GM18520 (cell line): ENCODE data around the gene TP53I11.

Source experiments
- ATAC-seq: cut with Tn5 transposase; IDR thresholded peaks from one replicate; pipeline ENCODE4 v1.9.1; 2021; ENCODE audit not compliant: unreplicated experiment

The TP53I11 gene

DNA sequence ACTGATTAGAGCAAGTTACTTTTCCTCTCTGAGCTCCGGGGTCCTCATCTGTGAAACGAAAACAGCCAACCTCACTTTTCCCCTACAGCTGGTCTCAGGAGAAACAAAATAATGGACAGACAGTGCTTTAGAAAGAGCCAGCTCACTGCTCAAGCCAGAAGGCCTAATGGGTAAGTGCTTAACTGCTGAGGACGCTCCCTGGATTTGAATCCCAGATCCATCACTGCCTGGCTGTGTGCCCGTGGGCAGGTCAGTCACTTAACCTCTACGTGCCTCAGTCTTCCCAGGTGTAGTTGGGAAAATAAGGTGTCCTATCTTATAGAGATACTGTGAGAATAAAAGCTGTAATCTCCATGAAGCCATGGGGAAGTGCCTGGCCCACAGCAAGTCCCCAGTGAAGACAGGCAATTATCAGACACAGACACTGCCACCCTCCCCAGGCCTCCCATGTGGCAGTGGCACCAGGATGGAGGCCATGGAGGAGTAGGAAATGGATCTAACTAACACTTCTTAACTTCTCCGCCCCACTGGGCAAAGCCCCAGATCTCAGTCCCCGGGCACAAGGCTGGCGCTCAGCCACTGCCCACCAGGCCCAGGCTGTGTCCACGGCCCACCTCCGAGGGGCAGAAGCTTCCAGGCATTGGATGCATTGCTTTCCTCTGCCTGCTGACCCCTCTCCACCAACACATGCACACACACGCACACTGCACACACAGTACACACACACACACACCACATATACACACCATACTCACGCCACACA, 9.2 kb downstream of the TP53I11 start:
- ATAC-seq, result no peak

DNA sequence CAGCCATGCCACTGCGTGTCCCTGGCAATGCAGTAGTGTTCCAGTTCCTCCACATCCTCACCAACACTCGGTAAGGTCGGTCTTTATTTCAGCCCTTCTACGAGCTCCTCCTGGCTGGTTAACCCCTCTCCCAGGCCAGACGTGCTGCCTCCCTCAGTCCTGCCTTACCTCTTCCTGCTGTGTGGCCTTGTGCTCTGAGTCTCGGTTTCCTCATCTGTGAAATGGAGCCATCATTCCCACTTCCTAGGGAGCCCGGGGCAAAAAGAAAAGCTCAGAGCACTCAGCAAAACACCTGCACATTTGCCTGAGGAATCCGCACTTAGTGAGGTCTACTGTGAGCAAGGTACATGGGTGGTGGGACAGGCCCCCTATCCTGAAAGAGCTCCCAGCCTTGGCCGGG, 9.8 kb downstream of the TP53I11 start:
- no peak for ATAC-seq

DNA sequence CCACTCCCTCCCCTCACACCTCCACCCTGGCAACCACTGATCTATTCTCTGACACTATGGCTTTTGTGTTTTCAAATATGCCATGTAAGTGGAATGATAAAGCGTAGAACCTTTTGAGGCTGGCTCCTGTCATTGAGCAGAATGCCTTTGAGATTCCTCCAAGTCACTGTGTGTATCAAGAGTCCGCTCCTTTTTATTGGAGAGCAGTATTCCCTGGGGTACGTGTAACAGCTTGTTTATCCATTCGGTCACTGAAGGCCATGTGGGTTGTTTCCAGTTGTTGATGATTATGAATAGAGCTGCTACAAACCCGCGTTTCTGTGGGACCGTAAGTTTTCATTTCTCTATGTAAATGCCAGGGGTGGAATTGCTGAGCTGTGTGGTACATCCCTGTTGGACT, 10.3 kb downstream of the TP53I11 start:
- no peak for ATAC-seq

DNA sequence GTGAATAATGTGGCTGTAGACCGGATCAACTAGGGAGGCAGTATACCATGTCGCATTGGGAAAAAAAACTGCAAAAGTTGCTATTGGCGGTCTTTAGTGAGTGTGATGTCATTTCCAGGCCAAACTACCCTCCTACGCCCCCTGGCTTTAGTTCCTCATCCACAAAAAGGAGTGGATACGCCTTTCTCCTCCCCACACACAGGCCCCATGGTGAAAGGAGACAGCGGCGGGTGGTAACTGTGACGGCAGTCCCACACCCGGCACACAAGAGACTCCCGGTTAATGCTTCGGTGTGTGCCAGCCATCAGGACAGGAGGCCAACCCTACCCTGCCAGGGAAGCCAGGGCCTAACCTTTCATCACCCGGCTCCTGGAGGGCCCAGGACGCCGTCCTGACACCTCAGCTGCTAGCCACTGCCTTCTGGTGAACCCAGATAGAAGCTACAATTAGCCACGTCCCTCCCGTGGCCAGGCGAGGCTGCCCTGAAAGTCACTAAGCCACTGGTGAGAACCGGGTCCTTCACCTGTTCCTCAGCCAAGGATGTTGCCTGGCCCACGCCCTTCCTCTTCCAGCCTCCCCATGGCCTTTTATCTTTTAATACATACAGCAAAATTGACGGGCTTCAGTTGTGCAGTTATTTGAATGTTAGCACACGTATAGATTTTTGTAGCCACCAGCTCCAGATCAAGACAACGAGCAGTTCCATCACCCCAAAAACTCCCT, 10.8 kb downstream of the TP53I11 start:
- no peak for ATAC-seq

DNA sequence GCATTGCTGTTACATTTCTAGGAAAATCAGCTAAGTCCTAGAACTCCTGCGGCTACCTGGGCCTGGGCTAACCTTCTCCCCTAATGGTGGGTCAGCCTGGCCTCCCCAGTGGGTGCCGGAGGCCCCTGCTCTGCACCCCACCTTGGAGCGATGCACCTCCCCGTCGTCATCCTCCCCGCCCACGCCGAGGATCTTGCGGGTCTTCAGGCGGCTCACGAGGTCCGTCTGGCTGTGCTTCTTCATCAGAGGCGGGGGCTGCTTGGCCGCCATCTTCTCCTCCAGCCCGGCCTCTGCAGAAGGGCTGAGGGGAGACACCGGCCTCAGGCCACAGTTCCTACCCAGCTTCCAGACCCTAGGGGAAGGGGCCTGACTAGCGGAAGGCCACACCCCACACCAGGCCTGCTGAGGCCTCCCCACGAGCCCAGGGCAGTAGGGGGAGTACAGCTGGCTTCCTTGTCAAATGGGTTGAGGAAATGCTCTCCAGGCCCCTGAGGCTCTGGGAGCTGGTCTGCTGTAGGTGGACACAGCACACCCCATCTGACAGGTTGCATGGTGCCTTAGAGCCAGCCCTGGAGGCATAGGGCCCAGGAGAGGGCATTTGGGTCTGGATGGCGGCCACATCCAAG, 12.5 kb downstream of the TP53I11 start:
- no peak for ATAC-seq

DNA sequence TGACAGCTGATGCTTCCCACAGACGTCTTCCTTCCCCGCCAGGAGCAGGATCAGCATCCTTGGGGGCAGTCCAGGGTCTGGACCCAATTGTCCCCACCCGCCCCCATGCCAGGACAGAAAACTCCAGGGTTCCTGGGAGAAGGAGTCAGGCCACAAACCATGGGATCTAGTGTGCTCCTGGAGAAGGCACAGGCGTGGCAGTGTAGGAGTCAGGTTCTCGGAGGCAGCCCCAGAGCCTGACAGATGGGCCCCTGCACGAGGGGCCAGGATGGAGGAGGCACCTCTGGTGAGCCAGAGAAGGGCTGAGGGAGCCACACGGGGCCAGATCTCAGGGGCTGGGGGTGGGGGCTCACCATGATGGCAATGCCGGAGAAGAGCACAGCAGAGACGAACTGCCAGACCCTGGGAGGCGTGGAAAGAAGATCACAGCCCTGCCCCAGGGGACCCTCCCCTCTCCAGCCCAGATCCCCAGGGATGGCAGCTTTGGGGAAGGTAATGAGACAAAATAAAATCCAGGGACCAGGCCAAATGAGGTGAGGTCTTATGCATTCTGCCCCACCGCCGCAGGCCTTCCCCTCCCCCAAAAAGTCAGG, 13.6 kb downstream of the TP53I11 start:
- no peak for ATAC-seq

DNA sequence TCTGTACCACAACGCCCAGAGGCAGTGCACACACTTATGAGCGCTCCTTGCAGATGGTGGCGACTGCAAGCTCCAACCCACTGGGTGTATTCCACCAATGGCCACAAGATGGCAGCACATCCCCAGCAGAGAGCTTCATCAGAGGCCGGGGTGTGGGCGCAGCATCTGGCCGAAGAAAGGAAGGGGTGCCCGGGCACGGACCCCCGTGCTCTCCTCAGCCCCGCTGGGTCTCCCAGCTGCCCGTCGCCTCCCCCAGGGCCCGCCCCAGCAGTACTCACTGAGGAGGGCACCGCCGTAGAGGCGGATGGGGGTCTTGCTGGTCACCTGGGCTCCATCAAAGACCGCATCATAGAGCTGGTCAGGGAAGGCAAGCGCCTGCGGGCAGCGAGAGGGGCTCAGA, 14.2 kb downstream of the TP53I11 start:
- ATAC-seq, result no peak

DNA sequence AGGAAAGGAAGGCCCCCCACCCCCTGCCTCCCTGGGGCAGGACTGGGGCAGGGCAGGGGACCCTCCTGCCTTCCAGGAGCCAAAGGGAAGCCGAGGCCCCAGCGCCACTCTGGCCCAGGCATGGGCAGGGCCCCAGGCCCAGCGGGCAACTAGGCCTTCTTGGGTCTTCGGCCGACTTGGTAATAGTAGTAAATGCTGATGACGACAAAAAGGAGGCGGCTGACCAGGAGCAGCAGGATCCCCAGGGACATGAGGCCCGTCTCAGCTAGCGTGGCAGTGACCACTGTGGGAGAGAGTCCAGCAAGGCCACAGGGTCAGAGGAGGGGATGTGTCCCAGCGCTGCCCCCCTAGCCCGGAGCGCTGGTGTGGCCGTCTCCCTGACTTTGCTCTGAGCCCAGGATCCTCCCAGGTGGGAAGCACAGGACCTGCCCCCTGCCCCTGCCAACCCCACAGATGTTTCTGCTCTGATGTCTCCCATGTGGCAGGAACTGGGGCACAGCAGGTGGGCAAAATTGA, 15.9 kb downstream of the TP53I11 start:
- ATAC-seq, result no peak

DNA sequence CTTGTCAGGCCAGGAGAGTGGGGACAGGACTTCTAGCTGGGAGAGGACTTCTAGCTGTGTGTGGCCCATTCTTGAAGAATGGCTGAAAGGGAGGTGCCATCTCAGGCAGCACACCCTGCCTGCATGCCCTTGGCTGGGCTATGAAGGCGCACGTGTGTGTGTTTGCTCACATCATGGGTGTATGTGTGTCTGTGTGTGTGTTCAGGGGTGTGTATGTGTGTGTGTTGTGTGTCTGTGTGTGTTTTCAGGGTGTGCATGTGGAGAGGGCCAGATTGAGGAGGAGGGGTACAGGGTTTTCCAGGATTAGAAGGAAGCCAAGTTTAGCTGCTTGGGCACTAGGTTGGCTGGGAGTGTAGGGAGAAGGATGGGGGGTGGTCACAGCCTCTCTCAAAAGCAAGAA, 16.6 kb downstream of the TP53I11 start:
- no peak for ATAC-seq

DNA sequence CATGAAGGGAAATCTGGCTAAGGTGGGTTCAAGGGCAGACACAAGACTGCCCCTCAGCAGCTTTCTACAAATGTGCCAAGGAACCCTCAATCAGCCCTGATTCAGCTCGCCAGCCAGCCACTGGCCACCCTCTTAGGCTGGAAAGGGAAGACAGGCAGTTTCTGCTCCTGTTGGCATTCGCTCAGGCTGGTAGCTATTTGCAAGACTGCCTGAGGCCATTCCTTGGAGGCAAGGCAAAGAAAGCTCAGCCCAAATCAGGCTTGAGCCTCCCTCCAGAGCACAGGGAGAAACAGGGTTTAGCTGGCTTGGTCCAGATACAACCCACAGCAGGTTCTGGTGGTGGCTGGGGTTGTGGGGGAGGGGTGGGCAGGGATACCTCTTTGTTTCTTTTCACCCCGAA, 19.2 kb downstream of the TP53I11 start:
- ATAC-seq, result no peak

DNA sequence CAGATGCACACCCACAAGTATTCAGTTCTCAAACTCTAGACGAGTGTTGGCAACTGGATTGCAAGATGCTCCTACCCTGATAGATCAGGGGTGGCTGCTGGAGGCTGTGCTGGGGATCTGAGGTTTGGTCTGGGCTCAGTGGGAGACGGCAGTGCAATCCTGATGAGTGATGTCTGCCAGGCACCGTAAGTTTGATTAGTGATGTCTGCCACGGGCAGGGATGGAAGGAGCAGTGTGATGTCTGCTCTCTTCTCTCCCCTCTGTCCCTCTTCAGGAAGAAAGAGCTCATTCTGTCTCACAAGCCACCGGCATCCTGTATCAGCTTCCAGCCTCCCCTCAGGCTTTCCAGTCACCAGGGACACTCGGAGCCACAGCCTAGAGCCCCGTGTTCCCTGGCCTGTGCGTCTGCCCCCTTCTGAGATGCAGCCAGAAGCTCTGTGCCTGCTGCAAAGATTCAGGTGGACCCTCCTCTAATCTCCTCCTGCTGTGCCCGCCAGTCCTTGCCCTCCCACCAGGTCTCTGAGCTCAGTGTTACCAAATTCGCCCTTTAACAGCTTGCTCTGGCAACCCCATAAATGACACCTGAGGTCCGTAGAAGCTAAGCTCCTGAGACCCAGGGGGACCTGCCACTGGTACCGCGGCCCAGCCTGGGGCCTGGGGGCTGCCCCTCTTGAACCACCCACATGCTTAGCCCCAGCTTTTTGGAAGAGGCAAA, 19.9 kb downstream of the TP53I11 start:
- ATAC-seq, result no peak

DNA sequence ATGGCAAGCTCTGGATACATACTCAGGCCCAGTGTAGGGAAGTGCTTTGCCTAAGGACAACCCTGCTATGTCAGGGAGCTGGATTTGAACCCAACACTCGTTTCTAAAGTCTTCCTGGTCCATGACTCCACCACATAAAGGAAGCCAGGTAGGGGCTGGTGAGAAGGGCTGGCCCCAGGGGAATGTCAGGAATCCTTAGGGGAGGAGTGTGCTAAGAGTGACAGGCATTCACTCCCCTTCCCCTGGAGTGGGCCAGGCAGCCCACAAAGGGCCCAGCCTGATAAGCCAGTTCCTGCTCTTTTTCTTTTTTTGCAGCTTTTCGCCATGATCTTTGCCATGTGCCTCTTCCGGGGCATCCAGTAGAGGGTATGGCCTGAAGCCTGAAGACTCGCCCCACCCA, 21.9 kb downstream of the TP53I11 start:
- ATAC-seq, result no peak

DNA sequence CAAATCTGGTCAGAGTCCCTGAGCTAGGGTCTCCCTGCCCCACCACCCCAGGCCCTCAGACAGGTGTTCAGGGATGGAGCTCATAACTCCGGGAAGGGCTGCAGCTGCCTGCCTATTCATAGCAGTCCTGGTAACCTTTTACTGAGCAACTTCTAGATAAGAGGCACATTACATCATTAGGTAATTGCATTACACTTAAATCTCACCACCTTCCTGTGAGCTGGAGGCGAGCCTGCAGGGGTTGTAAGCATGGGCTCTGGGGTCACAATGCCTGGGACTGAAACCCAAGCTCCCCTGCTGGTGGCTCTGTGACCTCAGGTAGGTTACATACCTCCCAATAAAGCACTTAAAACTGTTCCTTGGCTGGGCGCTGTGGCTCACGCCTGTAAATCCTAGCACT, 22.5 kb downstream of the TP53I11 start:
- ATAC-seq, result no peak

DNA sequence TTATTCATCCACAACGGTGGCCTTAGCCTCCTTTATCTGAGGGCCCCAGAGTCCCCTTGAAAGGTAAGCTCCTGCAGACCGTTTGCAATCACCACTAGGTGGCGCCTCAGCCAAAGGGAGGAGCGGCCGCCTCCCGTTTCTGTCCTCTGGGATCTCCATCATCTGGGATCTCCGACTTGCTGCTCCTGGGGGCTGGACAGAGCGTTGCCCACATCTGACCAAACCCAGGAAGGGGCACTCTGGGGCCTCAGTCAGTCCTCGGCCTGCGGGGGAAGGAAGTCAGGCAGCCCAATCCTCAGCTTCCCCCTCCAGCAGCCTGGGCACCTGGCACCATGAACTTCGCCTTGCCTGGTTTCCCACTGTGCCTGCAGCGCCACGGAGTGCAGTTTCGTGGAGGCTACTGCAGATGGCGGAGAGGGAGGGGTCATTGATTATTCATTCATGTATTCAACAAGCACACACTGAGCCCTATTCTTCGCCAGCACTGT, 23.5 kb downstream of the TP53I11 start:
- no peak for ATAC-seq

DNA sequence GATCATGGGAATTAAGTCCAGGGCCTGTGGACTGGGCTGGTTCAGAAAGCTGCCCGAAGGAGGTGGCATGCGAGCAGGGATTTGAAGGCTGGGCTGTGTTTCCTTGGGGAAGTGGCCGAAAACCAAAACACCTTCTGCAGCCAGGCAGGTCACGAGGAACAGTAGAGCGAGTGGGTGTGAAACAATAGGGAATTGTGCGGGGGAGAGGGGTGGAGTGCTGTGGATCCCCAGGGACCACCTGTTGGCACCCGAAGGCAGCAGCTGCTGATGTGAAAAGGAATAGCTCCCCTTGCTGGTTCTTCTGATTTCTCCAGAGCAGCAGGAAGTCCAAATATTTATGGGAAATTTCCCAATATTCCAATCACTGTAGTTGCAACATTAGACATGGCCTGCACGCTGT, 24.6 kb downstream of the TP53I11 start:
- no peak for ATAC-seq

DNA sequence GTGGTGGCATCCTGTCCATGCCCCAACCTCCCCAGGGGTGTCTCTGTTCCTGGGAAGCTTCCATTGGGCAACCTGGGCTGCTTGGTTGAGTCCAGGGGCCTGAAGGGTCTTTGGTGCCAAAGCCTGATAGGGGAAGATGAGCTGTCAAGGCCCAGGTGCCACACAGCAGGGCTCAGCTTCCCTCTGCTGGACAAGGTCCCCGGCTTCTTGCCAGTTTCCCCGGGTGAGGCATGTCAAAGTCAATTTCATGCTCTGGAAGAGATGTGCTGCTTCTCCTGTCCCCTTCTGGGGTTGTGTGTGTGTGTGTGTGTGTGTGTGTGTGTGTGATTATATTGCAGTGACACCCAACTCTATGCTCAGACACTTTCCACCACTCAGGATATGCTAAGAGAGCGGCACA, 26.9 kb downstream of the TP53I11 start:
- no peak for ATAC-seq

DNA sequence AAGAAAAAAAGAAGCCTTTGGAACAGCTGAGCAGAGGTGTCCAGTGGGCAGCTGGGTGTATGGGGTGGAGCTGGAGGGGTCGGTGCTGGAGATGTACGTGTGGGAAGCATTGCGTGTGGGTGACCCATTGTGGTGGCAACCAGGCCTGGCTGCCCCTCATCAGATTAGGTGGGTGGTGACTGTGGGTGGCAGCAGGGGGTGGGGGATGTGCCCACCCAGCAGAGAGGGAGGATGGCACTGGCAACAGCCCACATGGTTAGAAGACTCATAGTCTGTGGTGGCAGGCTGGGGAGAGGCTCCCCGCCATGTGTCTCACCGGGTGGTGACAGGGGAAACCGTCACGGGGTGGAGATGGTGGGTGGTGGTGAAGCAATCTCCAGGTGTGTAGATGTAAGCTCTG, 27.6 kb downstream of the TP53I11 start:
- no peak for ATAC-seq

DNA sequence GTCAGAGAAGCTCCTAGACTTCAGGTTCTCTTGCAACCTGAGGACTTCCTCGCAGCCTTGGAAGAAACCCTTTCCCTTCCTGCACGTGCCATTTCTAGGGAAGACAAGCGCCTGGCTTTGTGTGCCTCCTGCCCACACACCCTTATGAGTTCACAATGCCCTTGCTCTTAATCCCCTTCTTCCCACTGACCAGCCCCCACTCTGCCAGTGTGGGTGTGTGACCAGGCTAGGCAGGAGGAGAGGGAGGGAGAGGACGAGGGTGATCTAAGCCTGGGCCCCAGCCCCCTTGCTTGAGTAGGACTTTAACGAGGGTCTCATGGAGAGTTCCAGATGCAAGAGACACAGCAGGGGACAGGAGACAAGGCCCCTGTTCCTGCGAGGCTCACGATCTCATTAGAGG, 30.2 kb downstream of the TP53I11 start:
- no peak for ATAC-seq

DNA sequence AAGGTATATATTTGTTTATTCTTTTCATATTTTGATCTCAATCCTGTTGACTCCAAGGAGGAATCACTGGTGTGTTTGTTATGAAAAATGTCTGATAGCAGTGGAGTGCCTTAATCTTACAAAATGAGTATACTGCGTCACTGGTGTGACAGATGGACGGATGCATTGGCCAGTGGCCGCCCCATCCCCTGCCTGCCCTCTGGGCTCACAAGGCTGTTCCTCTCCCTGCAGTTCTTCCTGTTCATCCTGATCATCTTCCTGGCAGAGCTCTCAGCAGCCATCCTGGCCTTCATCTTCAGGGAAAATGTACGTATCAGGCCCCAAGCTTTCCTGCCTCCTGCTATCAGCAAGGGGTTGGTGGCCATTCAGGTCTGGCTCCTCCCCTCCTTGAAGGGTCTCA, 32.9 kb downstream of the TP53I11 start:
- no peak for ATAC-seq

DNA sequence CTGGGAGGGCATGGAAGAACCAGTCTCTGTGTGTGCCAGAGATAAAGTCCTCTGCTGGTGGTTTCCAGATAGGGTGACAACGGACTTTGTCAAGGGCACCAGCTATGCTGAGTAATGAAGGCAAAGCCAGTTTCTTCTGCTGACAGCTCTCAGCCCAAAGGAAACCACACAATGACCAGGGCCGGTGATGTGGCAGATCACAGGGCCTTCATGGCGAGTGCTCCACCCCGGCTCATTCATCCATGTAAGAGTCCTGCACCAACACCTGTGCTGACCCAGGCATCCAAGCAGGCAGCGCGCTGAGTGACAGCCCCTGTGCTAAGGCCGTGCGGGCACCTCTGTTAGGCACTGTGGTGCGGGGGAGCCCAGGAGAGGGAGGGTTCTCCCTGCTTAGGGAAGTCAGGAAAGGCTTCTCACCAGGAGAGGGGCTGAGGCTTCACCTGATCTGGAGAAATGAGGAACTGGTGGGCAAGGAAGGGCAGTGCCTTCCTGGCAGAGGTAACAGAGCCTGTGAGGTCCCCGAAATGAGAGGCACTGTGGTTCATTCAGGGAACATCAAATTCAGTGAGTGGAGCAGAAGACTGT, 33.8 kb downstream of the TP53I11 start:
- ATAC-seq, result no peak

DNA sequence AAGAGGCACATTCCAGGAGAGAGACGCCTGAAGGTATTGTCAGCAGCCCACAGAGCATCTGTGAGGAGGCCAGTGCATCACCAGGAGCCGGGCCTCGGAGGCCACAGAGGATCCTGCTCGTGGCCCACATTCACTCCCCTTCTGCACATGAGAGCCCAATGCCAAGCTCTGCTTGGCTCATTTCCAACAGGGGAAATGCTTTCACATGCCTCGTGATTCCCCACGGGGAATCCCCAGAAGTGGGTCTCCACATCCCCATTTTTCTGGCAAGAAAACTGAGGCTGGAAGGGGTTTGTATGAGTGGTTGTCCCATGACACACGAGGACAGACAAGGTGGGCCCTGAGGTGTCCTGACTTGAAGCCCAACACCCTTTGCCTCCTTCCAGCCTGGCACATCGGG, 34.4 kb downstream of the TP53I11 start:
- no peak for ATAC-seq
